Stimulated activated effector memory CD8-positive, alpha-beta T cell treated with anti-CD3 and anti-CD28 coated beads, Interleukin-12 subunit alpha, Interleukin-12 subunit beta, amount 100 ng/mL, for 72 hours (primary cell): ENCODE measurements around the gene NXNL1.
"Not testable (repeated sequence)": the region's sequence is repeated elsewhere in the genome, so short reads cannot be mapped to it uniquely, and the experiment has no call there.

Experiments used
- ATAC-seq: fragments of 150-1000 bp; cut with Tn5 transposase; 2 replicates; pipeline ENCODE4 v1.10.0; 2021
- DNase-seq, 2 donors: peaks; one replicate each; pipeline ENCODE4 v3.0.0; 2021 to 2022; ENCODE audit warnings: low spot score in 2 of 2
- H3K27ac Mint-ChIP-seq: one replicate; pipeline ENCODE4 v1.8.0; 2022; ENCODE audit warnings: mild to moderate bottlenecking, mixed read lengths
- H3K36me3 Mint-ChIP-seq: one replicate; pipeline ENCODE4 v1.8.0; 2022; ENCODE audit warnings: mild to moderate bottlenecking, mixed read lengths
- H3K4me1 Mint-ChIP-seq: one replicate; pipeline ENCODE4 v1.8.0; 2022; ENCODE audit warnings: mixed read lengths
- H3K4me3 Mint-ChIP-seq: one replicate; pipeline ENCODE4 v1.8.0; 2022; ENCODE audit warnings: mild to moderate bottlenecking, mixed read lengths
- H3K9me3 Mint-ChIP-seq: one replicate; pipeline ENCODE4 v1.8.0; 2022; ENCODE audit warnings: mixed read lengths

The NXNL1 gene

GRCh38 chr19:17460372-17461230 is at the start of gene NXNL1:
Gene NXNL1 (minus strand): TSS chr19:17460926. CDS start chr19:17460869, 57 bp downstream.
- Mint-ChIP-seq H3K27ac (no peak within 1 kb of the TSS), H3K4me3 (no peak within 1 kb of the TSS), H3K36me3 (no peaks in the 10 kb centered on the region), H3K9me3 (no peaks in the 10 kb centered on the region), H3K4me1 (no peaks in the 10 kb centered on the region)
- no peak for ATAC-seq
- no peak for DNase-seq

GRCh38 chr19:17508558-17508933 is 47.8 kb upstream of the NXNL1 start:
- not testable (repeated sequence) for H3K9me3 Mint-ChIP-seq, DNase-seq, H3K4me3 Mint-ChIP-seq, ATAC-seq
- peak overlapping the region; percentile 45 for H3K27ac Mint-ChIP-seq
- H3K36me3 Mint-ChIP-seq: peaks cover 22% of the 10 kb centered on the region
- H3K4me1 Mint-ChIP-seq: peaks cover 36% of the 10 kb centered on the region

GRCh38 chr19:17506745-17507144 is 46.0 kb upstream of the NXNL1 start:
- H3K36me3 Mint-ChIP-seq: peaks cover 8% of the 10 kb centered on the region

GRCh38 chr19:17505223-17505622 is 44.5 kb upstream of the NXNL1 start:
- no peak overlapping the region for H3K4me3 Mint-ChIP-seq
- no peak for DNase-seq
- peaks cover 5% of the 10 kb centered on the region for H3K36me3 Mint-ChIP-seq
- ATAC-seq: no peak
- peaks cover 14% of the 10 kb centered on the region for H3K4me1 Mint-ChIP-seq
- H3K9me3 Mint-ChIP-seq: no peaks in the 10 kb centered on the region
- peak overlapping the region; percentile 87 for H3K27ac Mint-ChIP-seq

More at GRCh38 chr19:17506745-17507144, 46.0 kb upstream of the NXNL1 start:
- Mint-ChIP-seq H3K9me3 (no peaks in the 10 kb centered on the region), H3K4me3 (no peak overlapping the region), H3K27ac (no peak overlapping the region), H3K4me1 (peaks cover 26% of the 10 kb centered on the region)
- DNase-seq: no peak
- ATAC-seq: no peak

- Mint-ChIP-seq H3K4me3 (no peak overlapping the region), H3K36me3 (peaks cover 4% of the 10 kb centered on the region), H3K27ac (peak overlapping the region; percentile 87), H3K4me1 (peaks cover 18% of the 10 kb centered on the region), H3K9me3 (no peaks in the 10 kb centered on the region)
- DNase-seq (no peak), ATAC-seq (no peak)
Measured at GRCh38 chr19:17504456-17504855, 43.7 kb upstream of the NXNL1 start.

GRCh38 chr19:17504030-17504429 is 43.3 kb upstream of the NXNL1 start:
- no peaks in the 10 kb centered on the region for H3K9me3 Mint-ChIP-seq
- H3K4me3 Mint-ChIP-seq: no peak overlapping the region
- peaks cover 19% of the 10 kb centered on the region for H3K4me1 Mint-ChIP-seq
- ATAC-seq (no peak), DNase-seq (no peak)
- H3K27ac Mint-ChIP-seq: peak overlapping the region; percentile 87
- peaks cover 6% of the 10 kb centered on the region for H3K36me3 Mint-ChIP-seq

- Mint-ChIP-seq H3K4me1 (peaks cover 14% of the 10 kb centered on the region), H3K27ac (no peak overlapping the region), H3K9me3 (no peaks in the 10 kb centered on the region), H3K4me3 (no peak overlapping the region), H3K36me3 (peaks cover 6% of the 10 kb centered on the region)
- ATAC-seq (no peak), DNase-seq (no peak)
Measured at GRCh38 chr19:17503240-17503639, 42.5 kb upstream of the NXNL1 start.

GRCh38 chr19:17500447-17501198 is 39.9 kb upstream of the NXNL1 start:
- Mint-ChIP-seq H3K27ac (no peak overlapping the region), H3K36me3 (peaks cover 6% of the 10 kb centered on the region), H3K9me3 (no peaks in the 10 kb centered on the region), H3K4me3 (no peak overlapping the region), H3K4me1 (peaks cover 18% of the 10 kb centered on the region)
- ATAC-seq (no peak), DNase-seq (no peak)

- H3K9me3 Mint-ChIP-seq: no peaks in the 10 kb centered on the region
- ATAC-seq (no peak), DNase-seq (no peak)
- H3K4me1 Mint-ChIP-seq: peaks cover 20% of the 10 kb centered on the region
- no peak overlapping the region for H3K4me3 Mint-ChIP-seq
- peaks cover 6% of the 10 kb centered on the region for H3K36me3 Mint-ChIP-seq
- H3K27ac Mint-ChIP-seq: peak overlapping the region; percentile 64
Measured at GRCh38 chr19:17499648-17500446, 39.1 kb upstream of the NXNL1 start.

GRCh38 chr19:17499025-17499424 is 38.3 kb upstream of the NXNL1 start:
- peaks cover 20% of the 10 kb centered on the region for H3K4me1 Mint-ChIP-seq
- not testable (repeated sequence) for ATAC-seq, H3K4me3 Mint-ChIP-seq, H3K9me3 Mint-ChIP-seq, H3K27ac Mint-ChIP-seq, DNase-seq, H3K36me3 Mint-ChIP-seq

- Mint-ChIP-seq H3K36me3 (peaks cover 6% of the 10 kb centered on the region), H3K4me3 (no peak overlapping the region), H3K4me1 (peaks cover 20% of the 10 kb centered on the region), H3K27ac (no peak overlapping the region), H3K9me3 (no peaks in the 10 kb centered on the region)
- ATAC-seq (no peak), DNase-seq (no peak)
Measured at GRCh38 chr19:17497149-17497798, 36.5 kb upstream of the NXNL1 start.

GRCh38 chr19:17496337-17496997 is 35.7 kb upstream of the NXNL1 start:
- H3K9me3 Mint-ChIP-seq: no peaks in the 10 kb centered on the region
- ATAC-seq (peak; percentile 97), DNase-seq (peak; percentile 80 to 93)
- H3K27ac Mint-ChIP-seq: no peak overlapping the region
- H3K4me3 Mint-ChIP-seq: peak overlapping the region; percentile 22
- peaks cover 6% of the 10 kb centered on the region for H3K36me3 Mint-ChIP-seq
- peaks cover 20% of the 10 kb centered on the region for H3K4me1 Mint-ChIP-seq

- no peak overlapping the region for H3K27ac Mint-ChIP-seq
- H3K36me3 Mint-ChIP-seq: peaks cover 6% of the 10 kb centered on the region
- H3K9me3 Mint-ChIP-seq: no peaks in the 10 kb centered on the region
- H3K4me3 Mint-ChIP-seq: peak overlapping the region; percentile 22
- peaks cover 20% of the 10 kb centered on the region for H3K4me1 Mint-ChIP-seq
- ATAC-seq (no peak), DNase-seq (no peak)
Measured at GRCh38 chr19:17495639-17496296, 35.0 kb upstream of the NXNL1 start.

GRCh38 chr19:17491287-17491686 is 30.6 kb upstream of the NXNL1 start:
- no peaks in the 10 kb centered on the region for H3K36me3 Mint-ChIP-seq
- no peak for ATAC-seq
- no peak overlapping the region for H3K4me3 Mint-ChIP-seq
- H3K9me3 Mint-ChIP-seq: no peaks in the 10 kb centered on the region
- DNase-seq: no peak
- peaks cover 40% of the 10 kb centered on the region for H3K4me1 Mint-ChIP-seq
- peak overlapping the region; percentile 37 for H3K27ac Mint-ChIP-seq
